GM12878 (cell line): Measurements from ENCODE around the gene GPR87.

Experiments used
- CHD2 ChIP-seq: IDR thresholded peaks from 2 replicates; pipeline ENCODE4 v1.6.1; 2011; ENCODE audit warnings: low read depth, low read length, improper control_type of control experiment, borderline replicate concordance
- EGR1 ChIP-seq, 2 experiments: IDR thresholded peaks; 1 replicate in 1 of 2; 2 replicates in 1 of 2; pipeline ENCODE4 v1.6.1; 2011 to 2012; ENCODE audit warnings: low read depth in 2 of 2, low read length in 2 of 2, borderline replicate concordance in 1 of 2, mild to moderate bottlenecking in 1 of 2, moderate library complexity in 1 of 2
- HDAC2 ChIP-seq: fragments of 200-600 bp; sonication (generic); IDR thresholded peaks from 2 replicates; pipeline ENCODE4 v1.6.1; 2017
- SP1 ChIP-seq: IDR thresholded peaks from one replicate; pipeline ENCODE4 v1.6.1; 2011; ENCODE audit warnings: low read depth, low read length
- ZZZ3 ChIP-seq: IDR thresholded peaks from 2 replicates; pipeline ENCODE4 v1.6.1; 2011; ENCODE audit warnings: low read depth; ENCODE audit not compliant: control insufficient read depth, insufficient read length
- TF ChIP-seq, protein P1 (sequence below), 3 experiments: IDR thresholded peaks in 2 of 3; conservative IDR thresholded peaks in 1 of 3; 2 replicates each; pipeline ENCODE4 v1.5.1; 2011; ENCODE audit warnings: low read depth in 3 of 3, low read length in 3 of 3, mild to moderate bottlenecking in 3 of 3, control low read depth in 2 of 3, moderate library complexity in 2 of 3, inconsistent platforms in 1 of 3, mixed read lengths in 1 of 3; ENCODE audit not compliant: control insufficient read depth in 2 of 3, insufficient read depth in 1 of 3; ENCODE audit errors: extremely low read depth in 1 of 3
- TF ChIP-seq, protein P2 (sequence below): fragments of 450-650 bp; IDR thresholded peaks from 2 replicates; pipeline ENCODE4 v1.6.1; 2014; ENCODE audit warnings: mild to moderate bottlenecking
- TF ChIP-seq, protein P3 (sequence below): fragments of 450-650 bp; formaldehyde crosslinking; IDR thresholded peaks from 2 replicates; pipeline ENCODE4 v1.4.0; 2022; ENCODE audit warnings: mild to moderate bottlenecking, moderate library complexity

DNA sequence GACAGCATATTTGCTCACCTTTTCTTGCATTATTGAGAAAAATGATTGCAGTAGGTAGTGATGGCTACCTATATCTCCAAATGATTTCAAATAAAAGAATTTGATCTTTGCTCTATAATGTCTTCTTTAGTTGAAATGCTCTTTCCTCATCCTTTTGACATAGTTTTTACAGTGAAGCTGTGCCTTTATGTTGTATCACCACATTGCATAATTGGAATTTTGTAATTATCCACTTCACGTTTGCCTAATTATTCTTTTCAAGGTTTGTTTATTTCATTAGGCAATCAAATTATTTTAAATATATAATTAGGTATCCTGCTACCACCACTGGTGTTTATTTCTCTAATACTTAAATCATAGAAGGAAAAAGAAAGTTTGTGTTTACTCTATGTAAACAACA is 34.0 kb upstream of the GPR87 start:
- TF ChIP-seq ZZZ3 (no peak), CHD2 (no peak), SP1 (no peak), EGR1 (IDR thresholded peaks at IDR 0.05; ENCODE audit: borderline replicate concordance in 1 of 2, low read depth in 2 of 2, low read length in 2 of 2) (no peak), HDAC2 (no peak)
- TF ChIP-seq, protein P1, sequence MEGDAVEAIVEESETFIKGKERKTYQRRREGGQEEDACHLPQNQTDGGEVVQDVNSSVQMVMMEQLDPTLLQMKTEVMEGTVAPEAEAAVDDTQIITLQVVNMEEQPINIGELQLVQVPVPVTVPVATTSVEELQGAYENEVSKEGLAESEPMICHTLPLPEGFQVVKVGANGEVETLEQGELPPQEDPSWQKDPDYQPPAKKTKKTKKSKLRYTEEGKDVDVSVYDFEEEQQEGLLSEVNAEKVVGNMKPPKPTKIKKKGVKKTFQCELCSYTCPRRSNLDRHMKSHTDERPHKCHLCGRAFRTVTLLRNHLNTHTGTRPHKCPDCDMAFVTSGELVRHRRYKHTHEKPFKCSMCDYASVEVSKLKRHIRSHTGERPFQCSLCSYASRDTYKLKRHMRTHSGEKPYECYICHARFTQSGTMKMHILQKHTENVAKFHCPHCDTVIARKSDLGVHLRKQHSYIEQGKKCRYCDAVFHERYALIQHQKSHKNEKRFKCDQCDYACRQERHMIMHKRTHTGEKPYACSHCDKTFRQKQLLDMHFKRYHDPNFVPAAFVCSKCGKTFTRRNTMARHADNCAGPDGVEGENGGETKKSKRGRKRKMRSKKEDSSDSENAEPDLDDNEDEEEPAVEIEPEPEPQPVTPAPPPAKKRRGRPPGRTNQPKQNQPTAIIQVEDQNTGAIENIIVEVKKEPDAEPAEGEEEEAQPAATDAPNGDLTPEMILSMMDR (IDR thresholded peaks at IDR 0.05 in 2 of 3, conservative IDR thresholded peaks at IDR 0.05 in 1 of 3; ENCODE audit: control insufficient read depth in 2 of 3, extremely low read depth in 1 of 3, insufficient read depth in 1 of 3, low read depth in 3 of 3, low read length in 3 of 3) = no peak
- TF ChIP-seq, protein P2, sequence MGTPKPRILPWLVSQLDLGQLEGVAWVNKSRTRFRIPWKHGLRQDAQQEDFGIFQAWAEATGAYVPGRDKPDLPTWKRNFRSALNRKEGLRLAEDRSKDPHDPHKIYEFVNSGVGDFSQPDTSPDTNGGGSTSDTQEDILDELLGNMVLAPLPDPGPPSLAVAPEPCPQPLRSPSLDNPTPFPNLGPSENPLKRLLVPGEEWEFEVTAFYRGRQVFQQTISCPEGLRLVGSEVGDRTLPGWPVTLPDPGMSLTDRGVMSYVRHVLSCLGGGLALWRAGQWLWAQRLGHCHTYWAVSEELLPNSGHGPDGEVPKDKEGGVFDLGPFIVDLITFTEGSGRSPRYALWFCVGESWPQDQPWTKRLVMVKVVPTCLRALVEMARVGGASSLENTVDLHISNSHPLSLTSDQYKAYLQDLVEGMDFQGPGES = no peak
- TF ChIP-seq, protein P3, sequence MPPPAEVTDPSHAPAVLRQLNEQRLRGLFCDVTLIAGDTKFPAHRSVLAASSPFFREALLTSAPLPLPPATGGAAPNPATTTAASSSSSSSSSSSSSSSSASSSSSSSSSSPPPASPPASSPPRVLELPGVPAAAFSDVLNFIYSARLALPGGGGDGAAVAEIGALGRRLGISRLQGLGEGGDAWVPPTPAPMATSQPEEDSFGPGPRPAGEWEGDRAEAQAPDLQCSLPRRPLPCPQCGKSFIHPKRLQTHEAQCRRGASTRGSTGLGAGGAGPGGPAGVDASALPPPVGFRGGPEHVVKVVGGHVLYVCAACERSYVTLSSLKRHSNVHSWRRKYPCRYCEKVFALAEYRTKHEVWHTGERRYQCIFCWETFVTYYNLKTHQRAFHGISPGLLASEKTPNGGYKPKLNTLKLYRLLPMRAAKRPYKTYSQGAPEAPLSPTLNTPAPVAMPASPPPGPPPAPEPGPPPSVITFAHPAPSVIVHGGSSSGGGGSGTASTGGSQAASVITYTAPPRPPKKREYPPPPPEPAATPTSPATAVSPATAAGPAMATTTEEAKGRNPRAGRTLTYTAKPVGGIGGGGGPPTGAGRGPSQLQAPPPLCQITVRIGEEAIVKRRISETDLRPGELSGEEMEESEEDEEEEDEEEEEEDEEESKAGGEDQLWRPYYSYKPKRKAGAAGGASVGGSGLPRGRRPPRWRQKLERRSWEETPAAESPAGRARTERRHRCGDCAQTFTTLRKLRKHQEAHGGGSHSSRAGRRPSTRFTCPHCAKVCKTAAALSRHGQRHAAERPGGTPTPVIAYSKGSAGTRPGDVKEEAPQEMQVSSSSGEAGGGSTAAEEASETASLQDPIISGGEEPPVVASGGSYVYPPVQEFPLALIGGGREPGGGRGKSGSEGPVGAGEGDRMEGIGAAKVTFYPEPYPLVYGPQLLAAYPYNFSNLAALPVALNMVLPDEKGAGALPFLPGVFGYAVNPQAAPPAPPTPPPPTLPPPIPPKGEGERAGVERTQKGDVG = no peak
